ENCODE data around the gene NRG3.

GRCh38 chr10:82040336-82040735 is 165.3 kb downstream of the NRG3 start:
- TF ChIP-seq POLR2A (IDR thresholded peaks at IDR 0.05; ENCODE audit: low read depth): no peak
- TF ChIP-seq POLR2AphosphoS5 (IDR thresholded peaks at IDR 0.05): no peak
- no peak for TF ChIP-seq CTCF (IDR thresholded peaks at IDR 0.05)

Data from esophagus muscularis mucosa (tissue), 3 donors.